ENCODE results near the gene OSBP2.

- TF ChIP-seq EZH2phosphoT487 (IDR thresholded peaks at IDR 0.05; ENCODE audit: borderline replicate concordance, low read length): no peak
- no peak for TF ChIP-seq CTCF (IDR thresholded peaks at IDR 0.05; ENCODE audit: low read depth, low read length, poor library complexity, severe bottlenecking)
These were observed 79.9 kb downstream of the OSBP2 start for GRCh38 chr22:30774566-30774965.
